Fibroblast of lung (primary cell): ENCODE measurements around the gene IGF1R.

ENCODE experiments used
- CTCF ChIP-seq, 2 donors: IDR thresholded peaks in 1 of 2; conservative IDR thresholded peaks in 1 of 2; 1 replicate in 1 of 2; 2 replicates in 1 of 2; pipeline ENCODE4 v1.5.1; 2011 to 2012; ENCODE audit warnings: low read length in 2 of 2, control low read depth in 1 of 2, inconsistent platforms in 1 of 2, low read depth in 1 of 2, mild to moderate bottlenecking in 1 of 2
- EZH2 ChIP-seq: IDR thresholded peaks from 2 replicates; pipeline ENCODE4 v1.5.1; 2012; ENCODE audit warnings: low read length, control low read depth, mild to moderate bottlenecking; ENCODE audit errors: missing control alignments

- TF ChIP-seq CTCF (conservative IDR thresholded peaks at IDR 0.05 in 1 of 2, IDR thresholded peaks at IDR 0.05 in 1 of 2; ENCODE audit: low read depth in 1 of 2, low read length in 2 of 2) (no peak), EZH2 (no peak)
Observed at GRCh38 chr15:98842192-98842972, 194.0 kb downstream of the IGF1R start.
